Glutamatergic neuron (in vitro differentiated cells): ENCODE measurements around the gene KRTAP24-1. TPM values are rescaled to one million over a fixed set of nuclear protein-coding genes. Genes with fewer than 3 reads are reported as not detected.
A peak's percentile ranks its signal among the peaks of the same experiment; 100 is the strongest.

ENCODE experiments used
- DNase-seq: peaks from one replicate; pipeline ENCODE4 v3.0.0; 2022
- H3K27ac Mint-ChIP-seq: one replicate; pipeline ENCODE4 v1.8.0; 2020; ENCODE audit warnings: mild to moderate bottlenecking, mixed read lengths, inconsistent platforms; ENCODE audit not compliant: unreplicated experiment
- H3K27me3 Mint-ChIP-seq: one replicate; pipeline ENCODE4 v1.8.0; 2020; ENCODE audit warnings: mild to moderate bottlenecking, moderate library complexity, mixed read lengths, inconsistent platforms; ENCODE audit not compliant: unreplicated experiment
- H3K36me3 Mint-ChIP-seq: one replicate; pipeline ENCODE4 v1.8.0; 2020; ENCODE audit warnings: mild to moderate bottlenecking, mixed read lengths, inconsistent platforms; ENCODE audit not compliant: unreplicated experiment
- H3K4me1 Mint-ChIP-seq: one replicate; pipeline ENCODE4 v1.8.0; 2020; ENCODE audit warnings: mild to moderate bottlenecking, low read depth, mixed read lengths, inconsistent platforms; ENCODE audit not compliant: unreplicated experiment
- H3K4me3 Mint-ChIP-seq: one replicate; pipeline ENCODE4 v1.8.0; 2020; ENCODE audit warnings: mild to moderate bottlenecking, mixed read lengths, inconsistent platforms; ENCODE audit not compliant: unreplicated experiment
- H3K9me3 Mint-ChIP-seq: one replicate; pipeline ENCODE4 v1.8.0; 2020; ENCODE audit warnings: mild to moderate bottlenecking, moderate library complexity, mixed read lengths, inconsistent platforms; ENCODE audit not compliant: unreplicated experiment
- CTCF ChIP-seq: fragments of 200-600 bp; sonication (generic); IDR thresholded peaks from one replicate; pipeline ENCODE4 v1.5.0; 2021; ENCODE audit not compliant: partially characterized antibody, unreplicated experiment
- total RNA-seq: library from RNA; stranded (reverse); fragmentation: NEBNext Ultra II Directional; extraction: Animal tissue kit (Norgen Biotek cat#: 25700); gene quantifications from one replicate; pipeline ENCODE4 v1.2.1, GENCODE V29; 2021; ENCODE audit not compliant: unreplicated experiment

The KRTAP24-1 gene
- total RNA-seq, 1 donor from 2014 or later, result not detected

- no peak for TF ChIP-seq CTCF
- Mint-ChIP-seq H3K4me3 (no peak overlapping the region), H3K4me1 (no peaks in the 10 kb centered on the region), H3K9me3 (no peaks in the 10 kb centered on the region), H3K27me3 (peaks cover 2% of the 10 kb centered on the region), H3K27ac (no peak overlapping the region), H3K36me3 (no peaks in the 10 kb centered on the region)
- DNase-seq, result no peak
Observed at GRCh38 chr21:30269803-30270530, 12.8 kb downstream of the KRTAP24-1 start.

DNA sequence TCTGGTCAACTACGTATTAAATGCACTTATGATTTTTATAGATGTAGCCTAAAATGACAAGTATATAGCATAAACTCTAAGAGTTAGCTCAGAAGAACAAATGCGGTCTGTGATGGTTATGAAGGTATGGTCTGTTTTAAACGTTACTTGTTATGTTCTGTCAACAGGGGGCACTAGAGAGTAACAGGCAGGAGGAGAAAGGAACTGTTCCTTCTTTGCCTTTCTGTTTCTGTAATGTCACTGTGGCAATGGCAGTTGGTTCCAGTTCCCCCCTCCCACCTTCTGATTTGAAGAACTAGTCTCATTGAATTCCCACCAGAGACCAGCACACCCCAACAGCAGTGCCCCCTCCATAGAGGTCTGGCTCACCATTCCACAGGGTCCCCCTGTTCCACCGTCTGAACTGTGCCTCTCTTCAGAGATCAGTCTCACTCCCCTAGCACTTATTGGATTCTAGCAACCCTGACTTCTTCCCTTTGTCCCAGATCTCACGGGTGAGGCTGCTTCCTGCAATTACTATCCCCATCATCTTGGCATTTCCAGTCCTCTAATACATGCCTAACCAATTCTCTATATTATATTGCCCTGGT lies 14.0 kb downstream of the KRTAP24-1 start:
- peak; percentile 40 for TF ChIP-seq CTCF
- no peaks in the 10 kb centered on the region for H3K27me3 Mint-ChIP-seq
- H3K9me3 Mint-ChIP-seq, result no peaks in the 10 kb centered on the region
- no peaks in the 10 kb centered on the region for H3K36me3 Mint-ChIP-seq
- no peaks in the 10 kb centered on the region for H3K4me1 Mint-ChIP-seq
- no peak overlapping the region for H3K27ac Mint-ChIP-seq
- no peak overlapping the region for H3K4me3 Mint-ChIP-seq
- no peak for DNase-seq

- Mint-ChIP-seq H3K4me1 (no peaks in the 10 kb centered on the region), H3K36me3 (no peaks in the 10 kb centered on the region), H3K27ac (no peak overlapping the region), H3K4me3 (no peak overlapping the region), H3K9me3 (no peaks in the 10 kb centered on the region), H3K27me3 (no peaks in the 10 kb centered on the region)
- DNase-seq, result no peak
- TF ChIP-seq CTCF, result peak; percentile 73
Observed at GRCh38 chr21:30257773-30258172, 25.0 kb downstream of the KRTAP24-1 start.

DNA sequence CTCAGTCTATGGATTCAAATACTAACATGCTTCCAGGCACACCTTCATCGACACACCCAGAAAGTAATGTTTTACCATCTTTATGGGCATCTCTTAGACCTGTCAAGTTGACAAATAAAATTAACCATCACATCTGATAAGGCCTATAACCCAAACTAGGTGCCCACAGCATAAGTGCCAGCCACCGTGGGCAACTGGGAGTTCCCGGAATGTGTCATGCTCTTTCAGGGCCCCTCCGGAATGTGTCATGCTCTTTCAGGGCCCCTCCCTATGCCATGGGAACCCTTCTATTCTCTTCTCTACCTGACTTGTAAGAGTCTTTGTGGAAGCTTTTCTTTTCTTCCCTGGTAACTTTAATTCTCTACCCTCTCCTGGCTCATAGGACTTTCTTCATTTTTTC lies 26.6 kb downstream of the KRTAP24-1 start:
- H3K27me3 Mint-ChIP-seq, result no peaks in the 10 kb centered on the region
- H3K4me3 Mint-ChIP-seq, result no peak overlapping the region
- no peak for TF ChIP-seq CTCF
- no peak for DNase-seq
- no peaks in the 10 kb centered on the region for H3K36me3 Mint-ChIP-seq
- H3K4me1 Mint-ChIP-seq, result no peaks in the 10 kb centered on the region
- H3K9me3 Mint-ChIP-seq, result no peaks in the 10 kb centered on the region
- H3K27ac Mint-ChIP-seq, result no peak overlapping the region

GRCh38 chr21:30255679-30256078 lies 27.1 kb downstream of the KRTAP24-1 start:
- no peak for DNase-seq
- no peak overlapping the region for H3K27ac Mint-ChIP-seq
- no peaks in the 10 kb centered on the region for H3K9me3 Mint-ChIP-seq
- H3K36me3 Mint-ChIP-seq, result no peaks in the 10 kb centered on the region
- no peaks in the 10 kb centered on the region for H3K4me1 Mint-ChIP-seq
- no peak overlapping the region for H3K4me3 Mint-ChIP-seq
- TF ChIP-seq CTCF, result no peak
- no peaks in the 10 kb centered on the region for H3K27me3 Mint-ChIP-seq
